ENCODE results near the gene P4HA2.

The P4HA2 gene

DNA sequence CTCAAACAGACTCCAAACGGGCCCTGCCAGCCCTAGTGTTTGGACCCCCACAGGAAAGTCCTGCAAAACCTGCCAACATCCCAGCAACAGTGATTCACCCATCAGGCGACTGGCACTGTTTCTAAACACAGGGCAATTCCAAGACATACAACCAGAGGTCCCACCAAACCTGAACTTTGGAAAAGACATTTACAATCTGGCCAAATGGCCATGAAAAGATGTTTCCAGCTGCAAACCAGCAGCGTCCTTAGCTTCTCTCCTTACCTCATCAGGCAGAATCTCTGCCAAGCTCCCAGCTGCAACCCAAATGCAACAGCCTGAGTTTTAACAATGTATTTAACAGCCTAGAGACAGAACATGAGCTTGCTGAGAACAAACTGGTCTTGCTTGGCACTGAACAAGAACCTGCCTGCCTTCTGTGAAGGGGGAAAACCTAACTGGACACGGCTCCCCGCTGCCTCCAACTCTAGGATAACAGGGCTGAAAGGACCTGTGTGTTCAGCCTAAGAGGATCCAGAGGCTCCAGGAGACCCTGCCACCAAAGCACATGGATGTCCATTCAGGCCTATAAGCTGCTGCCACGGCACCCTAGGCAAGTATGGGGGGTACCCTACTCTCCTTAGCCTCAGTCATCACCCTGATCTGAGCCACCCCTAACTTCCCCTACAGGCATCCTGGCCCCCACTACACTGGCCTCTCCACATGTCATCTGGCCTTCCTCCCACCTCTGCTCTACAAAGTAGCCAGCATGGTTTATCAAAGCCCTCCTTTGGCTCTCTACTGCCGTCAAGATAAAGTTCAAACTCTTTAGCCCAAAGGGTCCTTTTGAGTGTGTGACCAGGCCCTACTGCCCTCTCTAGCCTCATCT lies 5.6 kb downstream of the P4HA2 start:
- DNase-seq: no peak

DNA sequence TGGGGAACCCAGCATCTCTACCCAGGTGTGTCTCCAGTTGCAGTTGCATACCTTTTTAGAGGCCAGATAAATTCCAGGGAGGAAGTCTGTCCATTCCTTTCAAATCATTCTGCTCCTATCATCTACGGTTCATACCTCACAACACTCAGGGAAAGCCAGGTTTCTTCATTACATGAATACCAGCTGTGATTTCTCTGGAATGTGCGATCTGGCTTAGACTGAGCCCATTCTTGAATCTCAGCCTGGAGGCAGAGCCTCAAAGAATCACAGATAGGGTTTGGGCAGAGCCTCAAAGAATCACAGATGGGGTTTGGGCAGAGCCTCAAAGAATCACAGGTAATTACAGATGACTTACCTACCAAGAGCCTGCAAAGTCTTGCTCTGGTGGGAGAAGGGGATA lies 7.2 kb downstream of the P4HA2 start:
- DNase-seq: no peak

DNA sequence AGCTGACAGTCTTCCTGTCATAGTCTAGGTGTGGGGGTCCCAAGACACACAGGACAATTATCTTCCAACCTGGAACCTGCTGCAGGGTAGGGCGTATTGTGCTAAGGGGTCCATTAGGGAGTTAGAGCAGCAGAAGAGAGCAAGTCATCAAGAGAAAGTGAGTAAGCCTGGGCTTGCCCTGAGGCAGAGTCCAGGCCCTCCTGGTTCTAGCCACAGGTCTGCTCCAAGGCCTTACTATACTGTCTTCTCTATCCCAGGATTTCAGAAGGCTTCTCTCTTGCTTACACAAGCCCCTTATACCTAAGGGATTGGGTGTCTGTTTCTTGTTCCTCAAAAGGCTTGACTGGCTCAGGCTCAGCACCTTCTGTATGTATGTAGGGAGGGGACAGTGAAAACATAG lies 7.7 kb downstream of the P4HA2 start:
- DNase-seq: no peak

DNA sequence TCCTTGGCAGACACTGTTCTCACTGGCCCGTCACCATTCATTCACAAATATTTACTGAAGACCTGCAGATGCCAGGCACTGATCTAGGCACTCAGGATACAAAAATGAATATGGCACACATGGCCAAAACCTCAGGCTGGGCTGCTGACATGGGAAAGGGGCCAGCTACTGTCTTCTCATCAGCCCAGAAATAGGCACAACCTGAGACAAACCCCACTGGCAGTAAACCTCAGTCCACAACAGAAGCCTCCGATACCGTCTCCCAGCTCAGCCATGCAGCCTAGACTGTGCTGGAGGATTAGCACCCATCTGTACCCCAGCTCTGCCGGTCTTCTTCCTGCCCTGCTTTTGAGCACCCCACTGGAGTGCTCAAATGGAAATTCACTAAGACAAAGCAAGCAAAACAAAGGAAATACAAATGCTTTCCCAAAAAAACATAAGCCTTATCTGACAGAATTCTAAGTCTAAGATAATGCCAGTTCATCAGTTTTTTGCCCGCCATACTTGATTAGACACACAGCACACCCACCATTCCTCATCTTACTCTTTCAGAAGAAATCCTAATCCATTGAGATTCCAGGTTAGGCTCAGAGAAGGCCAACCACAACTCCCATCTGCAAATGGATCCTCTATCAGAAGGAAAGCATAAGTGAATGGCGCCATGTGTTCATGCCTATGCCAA lies 8.2 kb downstream of the P4HA2 start:
- no peak for DNase-seq

DNA sequence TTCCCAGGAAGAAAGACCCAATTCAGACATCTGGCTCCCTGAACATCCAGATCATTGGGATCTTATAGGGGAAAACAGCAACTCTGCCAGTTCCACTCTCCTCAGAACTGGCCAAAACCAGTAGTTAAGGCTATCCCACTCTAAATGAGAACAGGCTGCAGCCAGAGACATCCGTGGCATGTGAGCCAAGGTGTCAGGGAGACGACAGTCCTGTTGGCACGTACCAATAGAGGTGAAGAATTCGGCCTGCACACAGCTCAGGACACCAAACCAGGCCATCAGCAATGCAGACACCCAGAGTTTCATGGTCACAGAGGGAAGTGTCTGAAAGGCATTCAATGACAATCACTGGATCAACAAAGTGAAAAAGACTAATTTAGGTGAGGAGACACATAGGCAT lies 9.3 kb downstream of the P4HA2 start:
- DNase-seq: no peak

DNA sequence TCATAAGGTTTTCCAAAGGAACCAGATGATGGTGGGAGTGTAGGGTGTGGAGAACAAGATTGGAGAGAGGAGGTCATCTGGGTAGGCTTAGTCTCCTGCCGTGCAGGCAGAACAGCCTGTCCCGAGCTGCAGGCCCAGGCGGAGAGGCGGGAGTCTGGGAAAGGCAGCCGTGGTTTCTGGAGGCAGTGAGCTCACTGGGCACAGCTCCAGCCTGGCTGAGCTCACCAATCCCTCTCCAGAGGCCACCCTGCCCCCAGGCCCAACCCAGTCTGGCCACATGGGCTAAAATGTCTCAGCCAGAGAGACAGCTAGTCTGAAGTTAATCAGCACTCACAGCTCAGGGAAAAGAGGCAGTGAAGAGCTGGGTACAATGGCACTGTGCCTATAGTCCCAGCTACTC lies 12.3 kb downstream of the P4HA2 start:
- DNase-seq: no peak

DNA sequence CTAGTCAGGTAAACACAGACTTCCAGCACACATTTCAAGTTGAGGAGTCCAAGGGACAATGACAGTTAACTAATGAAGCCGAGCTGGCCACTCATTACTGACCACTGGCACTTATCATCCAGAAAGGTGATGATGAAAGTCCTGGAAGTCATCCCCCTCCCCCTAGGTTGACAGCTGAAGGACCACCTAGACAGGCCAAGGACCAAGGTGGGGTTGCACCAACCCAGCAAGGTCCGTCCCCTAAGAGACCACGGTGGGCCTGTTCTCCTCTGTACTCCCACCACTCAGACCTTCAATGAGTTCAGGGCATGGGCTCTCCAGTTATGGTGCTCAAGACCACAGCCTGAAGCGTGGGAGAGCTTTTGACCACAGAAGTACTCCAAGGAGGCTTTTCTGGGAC lies 13.2 kb downstream of the P4HA2 start:
- no peak for DNase-seq

DNA sequence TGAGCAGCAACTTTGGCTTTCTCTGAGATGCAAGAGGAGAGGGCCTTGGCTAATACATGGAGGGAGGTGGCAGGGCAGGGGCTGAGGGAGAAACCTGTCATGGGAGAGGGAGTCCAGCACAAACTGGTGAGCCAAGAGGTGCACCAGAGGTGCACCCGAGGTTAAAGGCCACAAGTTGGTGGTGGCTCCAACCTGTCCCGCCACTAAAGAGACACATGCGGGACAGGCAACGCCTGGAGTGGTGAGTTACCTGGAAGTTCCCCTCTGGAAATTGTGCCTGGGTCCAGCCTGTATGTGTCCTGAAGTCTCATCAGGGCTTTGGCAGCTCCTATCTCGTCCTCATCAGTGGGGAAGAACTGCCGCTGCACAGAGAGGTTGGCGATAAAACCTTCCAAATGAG lies 14.0 kb downstream of the P4HA2 start:
- DNase-seq: no peak

DNA sequence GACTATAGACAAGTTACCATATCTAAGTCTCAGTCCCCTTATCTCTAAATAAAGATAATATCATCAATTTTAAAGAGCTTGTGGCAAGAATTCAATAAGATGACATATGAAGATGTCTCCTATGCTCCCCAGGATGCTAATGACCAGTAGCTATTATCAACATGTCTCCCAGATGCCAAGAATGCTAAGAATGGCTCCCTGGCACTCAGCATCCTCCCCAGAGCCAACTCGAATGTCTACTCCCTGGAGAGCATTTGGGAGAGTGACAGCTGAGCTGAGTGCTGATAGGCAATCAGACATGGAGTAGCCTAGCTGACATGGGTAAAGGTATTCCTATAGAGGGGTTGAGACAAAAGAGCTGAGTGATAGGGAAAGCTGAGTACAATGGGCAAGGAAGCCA lies 15.9 kb downstream of the P4HA2 start:
- no peak for DNase-seq

DNA sequence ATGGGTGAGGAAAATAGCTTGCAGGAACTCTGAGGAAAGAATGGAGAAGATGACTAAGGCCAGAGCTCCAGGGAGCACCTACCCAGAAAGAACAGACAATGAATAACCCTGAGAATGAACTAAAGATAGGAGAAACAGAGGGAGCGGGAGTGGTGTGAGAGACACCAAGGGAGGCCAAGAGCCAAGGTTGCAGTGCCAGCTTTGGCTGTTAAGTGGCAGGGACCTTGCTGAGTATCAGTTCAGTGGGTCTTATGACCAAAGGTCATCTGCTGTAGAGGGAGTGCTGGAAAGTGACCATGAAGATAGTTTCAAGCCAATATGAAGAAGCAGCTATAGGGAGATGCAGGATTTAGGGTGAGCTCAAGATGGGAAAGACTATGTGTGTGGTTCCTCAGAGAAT lies 16.7 kb downstream of the P4HA2 start:
- no peak for DNase-seq

DNA sequence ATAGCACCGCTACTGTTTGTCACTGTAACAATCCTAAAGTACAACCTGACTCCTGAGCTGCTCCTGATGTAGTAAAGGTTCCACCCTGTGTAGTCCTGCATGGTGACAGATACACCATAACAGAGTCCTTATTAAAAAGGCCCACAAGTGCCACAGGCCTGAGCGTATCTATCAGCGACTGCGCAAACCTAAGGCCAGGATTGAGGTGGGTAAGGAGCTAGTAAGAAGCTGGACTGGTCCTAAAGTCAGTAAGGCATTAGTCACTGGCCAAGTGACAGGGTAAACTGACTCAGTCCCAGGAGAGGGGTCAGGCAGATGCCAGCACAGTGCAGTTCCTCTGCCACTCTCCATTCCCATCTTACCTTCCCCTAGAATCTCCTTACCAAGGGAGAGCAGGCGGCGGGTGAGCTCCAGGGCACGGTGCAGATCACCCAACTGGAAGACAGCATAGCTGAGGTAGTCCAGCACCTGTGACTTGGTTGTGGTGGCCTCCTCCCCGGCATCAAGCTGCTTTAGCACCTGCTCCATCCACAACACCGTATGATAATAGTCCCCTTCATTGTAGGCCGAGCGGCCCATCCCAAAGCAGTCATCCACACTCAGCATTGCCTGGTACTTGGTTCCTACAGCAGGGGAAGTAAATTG lies 17.6 kb downstream of the P4HA2 start:
- no peak for DNase-seq

DNA sequence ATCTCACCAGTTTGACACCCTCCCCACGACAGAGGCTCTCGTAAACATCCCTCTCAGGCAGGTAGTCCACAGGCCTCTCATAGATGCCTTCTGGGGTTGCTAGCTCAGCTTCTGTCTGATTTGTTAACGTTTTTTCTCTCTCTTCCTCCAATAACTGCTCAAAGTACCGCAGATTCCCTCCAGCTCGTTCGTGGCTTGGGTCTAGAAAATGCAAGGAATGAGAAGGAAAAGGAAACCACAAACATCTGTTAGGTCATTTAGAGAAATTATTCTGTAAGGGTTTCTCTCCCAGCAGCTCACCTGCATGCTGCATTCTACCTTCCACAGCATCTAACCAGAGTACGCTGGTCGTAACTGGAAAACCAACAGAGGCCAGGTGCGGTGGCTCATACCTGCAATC lies 18.5 kb downstream of the P4HA2 start:
- DNase-seq: no peak

DNA sequence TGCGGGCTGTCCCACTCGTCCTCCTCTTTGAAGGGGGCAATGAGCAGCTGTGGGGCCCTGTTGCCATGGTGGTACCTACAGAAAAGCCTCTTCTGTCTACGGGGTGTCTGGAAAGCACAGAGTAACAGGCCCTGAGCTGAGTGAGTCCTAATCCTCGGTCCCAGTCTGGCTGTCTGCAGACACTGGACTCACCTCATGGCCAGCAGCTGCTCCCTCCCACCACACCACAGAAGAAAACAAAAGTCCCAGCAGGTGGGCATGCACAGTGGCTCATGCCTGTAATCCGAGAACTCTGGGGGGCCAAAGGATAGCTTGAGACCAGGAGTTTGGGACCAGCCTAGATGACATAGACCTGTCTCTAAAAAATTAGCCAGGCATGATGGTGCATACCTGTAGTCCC lies 19.9 kb downstream of the P4HA2 start:
- no peak for DNase-seq

DNA sequence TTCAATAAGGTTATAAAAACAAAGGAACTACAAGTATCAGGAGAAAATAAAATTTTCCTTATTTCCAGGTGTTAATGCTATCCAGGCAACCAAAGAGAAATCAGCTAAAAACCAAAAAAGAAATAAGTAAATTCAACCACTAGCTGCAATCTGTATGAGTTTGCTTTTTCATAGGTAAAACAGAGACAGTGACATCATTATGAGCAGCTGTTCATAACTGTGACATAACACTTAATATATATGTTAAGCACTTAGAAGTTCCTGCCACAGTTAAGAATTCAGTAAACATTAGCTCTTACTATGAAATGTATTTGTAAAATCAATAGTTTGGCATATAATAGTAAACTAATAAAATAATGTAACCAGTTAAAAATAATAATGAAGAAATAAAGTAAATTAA lies 20.9 kb downstream of the P4HA2 start:
- DNase-seq: no peak

DNA sequence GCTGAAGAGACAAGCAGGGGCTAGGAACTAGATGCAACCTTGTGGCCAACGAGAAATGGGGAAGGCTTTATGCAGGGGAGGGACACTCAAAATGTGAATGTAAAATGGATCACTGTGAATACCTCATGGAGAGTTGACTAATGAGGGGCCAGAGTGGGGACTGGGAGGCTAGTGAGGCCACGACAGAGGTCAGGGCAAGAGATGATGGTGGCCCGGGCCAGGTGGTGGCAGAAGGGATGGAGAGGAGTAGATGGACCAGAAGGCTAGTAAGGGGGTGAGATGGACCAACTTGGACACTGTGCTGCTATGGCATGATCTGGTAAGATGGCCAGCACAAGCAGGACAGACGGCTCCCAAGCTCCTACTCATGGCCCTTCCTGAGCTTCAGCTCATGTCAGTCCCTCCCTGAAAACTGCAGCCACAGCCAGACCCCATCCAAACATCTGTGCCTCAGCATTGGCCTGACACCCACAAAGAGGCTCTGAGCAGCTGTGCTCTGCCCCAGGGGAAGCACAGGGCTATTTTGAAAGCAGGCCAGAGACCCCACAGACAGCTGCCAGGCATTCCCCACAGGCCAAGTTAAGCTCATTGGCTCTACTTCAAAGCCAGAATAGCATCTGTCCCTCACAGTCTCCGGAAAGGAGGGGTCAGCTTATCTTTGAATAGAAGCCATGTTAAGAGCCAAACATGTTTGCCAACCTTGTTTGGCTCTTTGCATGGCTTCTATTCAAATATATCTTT lies 22.1 kb downstream of the P4HA2 start:
- DNase-seq: no peak

DNA sequence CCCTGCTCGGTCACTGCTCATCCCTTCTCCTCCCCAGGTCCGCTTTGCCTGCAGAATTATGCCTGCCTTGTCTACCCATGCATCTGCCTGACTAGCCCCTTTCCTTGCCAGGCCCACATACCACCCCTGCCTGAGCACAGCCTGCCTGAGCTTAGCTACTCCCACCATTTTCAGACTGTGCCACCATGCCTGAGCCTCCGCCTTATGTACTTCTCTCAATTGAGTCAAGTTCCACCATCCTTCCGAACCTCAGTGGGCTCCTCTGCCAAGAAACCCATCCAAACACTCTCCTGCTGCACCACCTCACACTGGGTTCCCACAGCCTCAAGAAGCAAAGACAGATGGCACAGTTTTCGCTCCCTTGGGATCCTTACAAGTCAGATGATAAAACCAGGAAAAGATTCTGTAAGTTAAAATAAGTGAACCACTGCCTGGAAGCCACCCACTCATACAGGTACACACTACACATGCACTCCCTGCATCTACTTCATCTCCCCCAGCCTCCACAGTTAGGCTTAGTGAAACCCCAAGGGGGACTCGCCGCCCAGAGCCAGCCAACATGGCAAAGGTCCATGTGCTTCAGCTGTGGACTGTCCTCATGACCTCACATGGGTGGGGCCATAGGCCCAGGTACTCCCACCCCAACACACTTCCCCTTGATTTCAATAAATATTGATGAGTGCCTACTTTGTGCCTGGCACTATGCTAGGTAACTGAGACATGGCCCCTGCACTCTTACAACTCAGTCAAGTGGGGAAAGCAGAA lies 23.1 kb downstream of the P4HA2 start:
- DNase-seq: no peak

DNA sequence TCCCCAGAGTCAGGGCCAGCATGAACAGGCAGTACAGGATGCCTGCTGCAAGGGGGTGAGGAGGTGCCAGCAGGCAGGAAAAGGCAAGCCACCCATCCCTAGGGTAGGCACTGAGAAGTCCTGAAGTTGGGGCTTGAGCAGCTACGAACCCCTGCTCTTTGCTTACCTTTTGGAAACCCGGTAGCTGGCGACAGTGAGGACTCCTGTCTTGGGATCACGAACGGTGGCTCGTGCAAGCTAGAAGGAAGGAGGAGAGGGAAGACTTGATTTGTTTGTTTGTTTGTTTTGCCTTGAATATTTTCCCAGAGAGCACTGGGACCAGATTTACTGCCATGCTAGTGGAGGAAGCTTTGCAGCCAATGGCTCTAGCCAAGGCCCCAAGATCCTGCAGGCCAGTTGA lies 23.7 kb downstream of the P4HA2 start:
- no peak for DNase-seq

DNA sequence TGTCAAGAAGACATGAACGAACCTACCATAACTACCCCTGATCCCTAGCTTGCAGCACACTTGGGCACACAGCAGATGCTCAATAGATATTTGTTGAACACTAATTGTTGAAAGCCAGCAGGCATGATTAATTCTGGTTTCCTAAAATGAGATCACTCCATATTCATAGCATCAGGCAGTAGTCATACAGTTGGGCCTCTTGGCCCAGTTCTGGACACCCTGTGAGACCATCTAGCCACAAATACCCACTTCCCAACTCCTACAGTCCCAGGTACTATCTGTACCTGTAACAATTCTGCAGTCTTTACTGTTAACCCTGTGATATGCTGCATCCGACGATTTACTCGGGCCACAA lies 24.2 kb downstream of the P4HA2 start:
- no peak for DNase-seq

DNA sequence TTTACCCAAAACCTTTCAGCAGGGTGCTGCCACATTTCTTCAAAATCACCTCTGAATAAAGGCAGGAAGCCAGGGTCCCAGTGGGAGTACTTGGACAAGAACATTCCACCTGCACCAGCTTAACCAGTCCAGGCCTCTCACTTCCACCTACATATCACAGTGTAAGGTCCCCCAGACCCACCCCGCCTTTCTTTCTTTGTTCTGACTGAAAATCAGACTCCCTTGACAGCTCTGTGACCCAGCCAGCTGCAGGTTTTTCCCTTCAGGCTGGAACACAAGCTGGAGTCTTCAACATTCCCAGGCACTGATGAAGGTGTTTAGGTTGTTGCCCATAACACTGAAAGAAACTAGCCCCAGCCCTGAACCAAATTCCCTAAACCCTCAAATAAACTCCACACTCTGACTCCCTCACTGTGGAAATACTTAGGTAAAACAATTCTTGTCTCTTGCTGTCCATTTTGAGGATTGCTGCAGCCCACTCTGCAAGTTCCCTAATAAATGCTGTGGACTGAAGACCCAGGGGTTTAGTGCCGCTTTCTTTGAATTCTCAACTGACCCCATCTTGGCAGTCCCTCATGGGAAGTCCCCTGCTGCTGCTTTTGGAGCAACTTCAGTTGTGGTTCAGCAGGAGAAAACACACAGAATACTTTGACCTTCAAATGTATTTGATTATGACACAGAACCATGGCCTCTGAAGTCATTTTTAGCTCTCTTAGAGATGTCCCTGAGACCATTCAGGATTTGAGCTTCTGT lies 24.8 kb downstream of the P4HA2 start:
- no peak for DNase-seq

DNA sequence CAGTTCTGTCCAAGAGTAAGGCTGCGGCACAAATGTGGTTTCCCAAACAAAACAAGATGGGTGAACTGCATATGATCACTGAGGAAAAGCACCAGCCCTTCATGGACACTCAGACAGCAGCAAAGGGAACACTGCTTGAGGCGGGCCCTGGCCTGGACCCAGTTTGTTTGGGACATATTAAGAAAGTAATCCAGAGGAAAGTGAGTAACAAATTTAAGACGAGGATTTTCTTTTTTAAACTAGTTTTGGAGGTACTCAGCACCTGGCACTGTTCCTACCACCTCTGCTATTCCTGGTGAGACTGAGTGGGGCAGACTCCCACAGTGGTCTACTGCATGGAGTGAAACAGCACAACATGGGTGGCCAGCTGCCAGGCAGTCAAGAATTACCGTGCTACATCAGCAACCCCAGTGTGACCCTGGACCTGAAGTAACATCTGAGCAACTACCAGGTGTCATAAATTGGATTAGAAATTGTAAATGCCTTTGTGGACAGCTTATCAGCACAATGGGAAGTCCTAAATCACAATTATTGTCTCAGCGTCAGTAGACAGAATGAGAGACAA lies 28.5 kb downstream of the P4HA2 start:
- no peak for DNase-seq

DNA sequence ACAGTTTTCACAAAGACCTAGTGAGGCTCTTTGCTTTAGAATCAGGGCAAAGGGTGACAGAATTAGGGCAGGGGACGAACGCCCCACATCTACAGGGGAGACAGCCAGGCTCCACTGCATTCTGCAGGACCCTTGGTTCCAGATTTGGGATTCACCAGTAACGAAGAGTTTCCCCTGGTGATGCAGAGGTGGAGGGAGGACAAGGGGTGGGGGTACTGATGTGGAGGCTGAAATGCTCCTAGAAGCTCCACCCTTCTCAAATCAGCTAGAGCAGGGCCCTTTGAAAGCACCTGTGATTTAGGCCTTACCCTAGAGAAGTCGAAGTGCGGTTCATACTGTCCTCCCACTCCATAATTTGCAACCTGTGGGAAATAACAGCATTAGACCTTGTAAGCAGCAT lies 29.1 kb downstream of the P4HA2 start:
- DNase-seq: no peak

DNA sequence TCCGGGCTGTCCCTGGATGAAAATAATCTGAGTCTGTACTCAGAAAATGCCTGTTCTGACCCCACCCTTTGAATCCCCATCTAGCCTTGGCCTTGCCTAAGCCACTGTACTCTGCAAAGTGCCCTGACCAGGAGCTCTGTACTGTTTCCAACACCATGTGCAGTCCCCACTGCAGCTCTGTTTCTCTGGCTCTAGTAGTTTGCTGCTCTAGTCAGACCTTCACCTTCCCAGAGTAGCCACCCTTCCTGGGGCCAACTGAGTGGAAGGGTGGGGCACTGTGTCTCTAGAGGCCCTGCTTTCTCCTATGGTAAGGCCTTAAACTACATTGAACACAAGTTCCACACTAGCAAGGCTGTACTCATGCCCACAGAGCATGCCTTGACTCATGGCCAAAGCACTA lies 31.9 kb downstream of the P4HA2 start:
- DNase-seq: no peak
